Measurements from ENCODE around the gene PLS1.

The PLS1 gene

GRCh38 chr3:142693136-142693853 is 97.1 kb downstream of the PLS1 start:
- ATAC-seq: no peak
- TF ChIP-seq PPARA (CRISPR knock-in tag; IDR thresholded peaks at IDR 0.05; ENCODE audit: borderline replicate concordance) (no peak), GLIS3 (CRISPR knock-in tag; IDR thresholded peaks at IDR 0.05) (no peak), ARNTL (CRISPR knock-in tag; IDR thresholded peaks at IDR 0.05; ENCODE audit: borderline replicate concordance, low read depth) (no peak), TSHZ2 (CRISPR knock-in tag; IDR thresholded peaks at IDR 0.05) (no peak), OSR1 (CRISPR knock-in tag; IDR thresholded peaks at IDR 0.05) (no peak), TOX (CRISPR knock-in tag; IDR thresholded peaks at IDR 0.05; ENCODE audit: borderline replicate concordance) (no peak), CREB5 (CRISPR knock-in tag; IDR thresholded peaks at IDR 0.05; ENCODE audit: low read depth) (no peak)

GRCh38 chr3:142694225-142694624 is 98.0 kb downstream of the PLS1 start:
- TF ChIP-seq ZNF565 (CRISPR knock-in tag; conservative IDR thresholded peaks at IDR 0.05; ENCODE audit: low read depth) (no peak), TCF4 (CRISPR knock-in tag; IDR thresholded peaks at IDR 0.05; ENCODE audit: borderline replicate concordance) (no peak), CSRNP3 (CRISPR knock-in tag; IDR thresholded peaks at IDR 0.05) (no peak), PATZ1 (CRISPR knock-in tag; IDR thresholded peaks at IDR 0.05; ENCODE audit: borderline replicate concordance) (no peak), CREB5 (CRISPR knock-in tag; IDR thresholded peaks at IDR 0.05; ENCODE audit: low read depth) (no peak), ZNF8 (CRISPR knock-in tag; IDR thresholded peaks at IDR 0.05) (no peak), ZFP3 (CRISPR knock-in tag; IDR thresholded peaks at IDR 0.05) (no peak), BACH2 (CRISPR knock-in tag; IDR thresholded peaks at IDR 0.05; ENCODE audit: borderline replicate concordance) (no peak), CSDC2 (CRISPR knock-in tag; IDR thresholded peaks at IDR 0.05) (no peak), TOX (CRISPR knock-in tag; IDR thresholded peaks at IDR 0.05; ENCODE audit: borderline replicate concordance) (no peak), TSHZ2 (CRISPR knock-in tag; IDR thresholded peaks at IDR 0.05) (no peak), ZNF70 (CRISPR knock-in tag; IDR thresholded peaks at IDR 0.05) (no peak), PPARA (CRISPR knock-in tag; IDR thresholded peaks at IDR 0.05; ENCODE audit: borderline replicate concordance) (no peak), ESRRG (CRISPR knock-in tag; IDR thresholded peaks at IDR 0.05) (no peak), ARNTL (CRISPR knock-in tag; IDR thresholded peaks at IDR 0.05; ENCODE audit: borderline replicate concordance, low read depth) (no peak), OSR1 (CRISPR knock-in tag; IDR thresholded peaks at IDR 0.05) (no peak), ISL1 (CRISPR knock-in tag; IDR thresholded peaks at IDR 0.05) (no peak), ZFP30 (CRISPR knock-in tag; IDR thresholded peaks at IDR 0.05) (no peak)
- ATAC-seq: no peak
